Fibroblast of lung (primary cell): ENCODE measurements around the gene FHIT.

Source experiments
- CTCF ChIP-seq, 2 donors: IDR thresholded peaks in 1 of 2; conservative IDR thresholded peaks in 1 of 2; 1 replicate in 1 of 2; 2 replicates in 1 of 2; pipeline ENCODE4 v1.5.1; 2011 to 2012; ENCODE audit warnings: low read length in 2 of 2, control low read depth in 1 of 2, inconsistent platforms in 1 of 2, low read depth in 1 of 2, mild to moderate bottlenecking in 1 of 2
- EZH2 ChIP-seq: IDR thresholded peaks from 2 replicates; pipeline ENCODE4 v1.5.1; 2012; ENCODE audit warnings: low read length, control low read depth, mild to moderate bottlenecking; ENCODE audit errors: missing control alignments

GRCh38 chr3:60839246-60839645, 412.0 kb downstream of the FHIT start:
- TF ChIP-seq CTCF (conservative IDR thresholded peaks at IDR 0.05 in 1 of 2, IDR thresholded peaks at IDR 0.05 in 1 of 2; ENCODE audit: low read depth in 1 of 2, low read length in 2 of 2) (no peak), EZH2 (no peak)
